GM12878 (cell line): Measurements from ENCODE around the gene EGR4. TPM values are rescaled to one million over a fixed set of nuclear protein-coding genes. Genes with fewer than 3 reads are reported as not detected.

Experiments used
- ATAC-seq: fragments of 200-7000 bp; cut with Tn5 transposase; 3 replicates; pipeline ENCODE4 v1.9.1; 2020; ENCODE audit warnings: mild to moderate bottlenecking, moderate library complexity
- BruUV-seq: library from RNA; stranded (reverse); fragments of 400-500 nt; replicated peaks from 2 replicates; lab custom pipeline; 2021; lab: Mats Ljungman, UMichigan
- CTCF ChIA-PET: fragments of 300-600 bp; sonication (Branson Sonifier 250); formaldehyde crosslinking; extraction: SDS; loops from one replicate; lab custom pipeline; 2021; ENCODE audit warnings: inconsistent platforms; lab: Yijun Ruan, JAX
- POLR2A ChIA-PET: fragments of 350-600 bp; formaldehyde crosslinking; extraction: SDS; loops from one replicate; lab custom pipeline; 2021; ENCODE audit warnings: inconsistent platforms; lab: Charles Lee
- RAD21 ChIA-PET: fragments of 300-600 bp; sonication (Branson Sonifier 250); formaldehyde crosslinking; loops from one replicate; lab custom pipeline; 2023; ENCODE audit warnings: antibody characterized with exemption; ENCODE audit not compliant: unreplicated experiment; lab: Charles Lee
- SMC1A ChIA-PET: fragments of 300-600 bp; sonication (Branson Sonifier 250); formaldehyde crosslinking; loops from one replicate; lab custom pipeline; 2023; ENCODE audit not compliant: unreplicated experiment, uncharacterized antibody; lab: Charles Lee
- DNase-seq: peaks from one replicate; pipeline ENCODE4 v3.0.0-alpha.2; 2011; ENCODE audit warnings: low read depth, low spot score
- FAIRE-seq: peaks from 3 replicates; lab custom pipeline; 2011; peaks lifted over from hg19 to GRCh38; lab: Jason Lieb, UNC
- H2AFZ ChIP-seq: 2 replicates; pipeline ENCODE4 v1.6.0; 2011; ENCODE audit warnings: low read depth, low read length, control low read depth; ENCODE audit not compliant: control insufficient read depth
- H3K27ac ChIP-seq: 2 replicates; pipeline ENCODE4 v1.5.1; 2011; ENCODE audit warnings: control low read depth; ENCODE audit not compliant: control insufficient read depth, insufficient read depth
- H3K27me3 ChIP-seq, 2 experiments: replicated peaks in 1 of 2; 2 replicates each; pipeline versions ENCODE4 v1.6.0 to v1.6.1; 2011; ENCODE audit warnings: low read length in 1 of 2; ENCODE audit not compliant: control insufficient read depth in 2 of 2, insufficient read depth in 2 of 2
- H3K36me3 ChIP-seq, 2 experiments: 2 replicates each; pipeline ENCODE4 v1.5.1; 2011; ENCODE audit warnings: low read length in 1 of 2; ENCODE audit not compliant: control insufficient read depth in 2 of 2, insufficient read depth in 2 of 2
- H3K4me1 ChIP-seq: 2 replicates; pipeline ENCODE4 v1.6.1; 2011; ENCODE audit warnings: mild to moderate bottlenecking, low read length, moderate library complexity, mixed read lengths; ENCODE audit not compliant: control insufficient read depth, insufficient read depth
- H3K4me2 ChIP-seq: 2 replicates; pipeline ENCODE4 v1.6.0; 2011; ENCODE audit warnings: control low read depth; ENCODE audit not compliant: control insufficient read depth, insufficient read depth
- H3K4me3 ChIP-seq: fragments of 200-600 bp; sonication (generic); 2 replicates; pipeline ENCODE4 v1.5.1; 2016
- H3K79me2 ChIP-seq: 2 replicates; pipeline ENCODE4 v1.6.0; 2011; ENCODE audit warnings: low read length; ENCODE audit not compliant: control insufficient read depth, insufficient read depth
- H3K9ac ChIP-seq: 2 replicates; pipeline ENCODE4 v1.8.0; 2011; ENCODE audit warnings: low read length, control low read depth, mixed read lengths; ENCODE audit not compliant: control insufficient read depth, insufficient read depth
- H3K9me3 ChIP-seq: replicated peaks from 3 replicates; pipeline ENCODE4 v1.5.1; 2011; ENCODE audit warnings: mild to moderate bottlenecking, low read length; ENCODE audit not compliant: control insufficient read depth, insufficient read depth
- H4K20me1 ChIP-seq: 2 replicates; pipeline ENCODE4 v1.6.0; 2011; ENCODE audit not compliant: control insufficient read depth, insufficient read depth
- ASH2L ChIP-seq: fragments of 300-600, 200-600 bp; sonication (generic); IDR thresholded peaks from 2 replicates; pipeline ENCODE4 v1.6.1; 2017; ENCODE audit warnings: low read depth, mild to moderate bottlenecking, borderline replicate concordance
- POLR2A ChIP-seq: IDR thresholded peaks from 2 replicates; pipeline ENCODE4 v1.6.1; 2011; ENCODE audit warnings: low read depth, mild to moderate bottlenecking, low read length
- RAD21 ChIP-seq: IDR thresholded peaks from 2 replicates; pipeline ENCODE4 v1.6.1; 2011; ENCODE audit warnings: mild to moderate bottlenecking, low read depth, low read length, moderate library complexity; ENCODE audit not compliant: insufficient read depth
- RBBP5 ChIP-seq: fragments of 200-600 bp; sonication (generic); conservative IDR thresholded peaks from 2 replicates; pipeline ENCODE4 v1.6.1; 2016
- ZNF622 ChIP-seq: fragments of 450-650 bp; IDR thresholded peaks from 2 replicates; pipeline ENCODE4 v1.6.1; 2017; ENCODE audit warnings: mild to moderate bottlenecking, inconsistent platforms
- WGBS: methylation state at CpG from one replicate; pipeline ENCODE4 v1.1.6; 2016; ENCODE audit warnings: low lambda C conversion rate; ENCODE audit not compliant: insufficient replicate concordance, insufficient coverage; ENCODE audit errors: missing lambda C conversion rate; 5-methylcytosine and 5-hydroxymethylcytosine counted together
- in situ Hi-C: fragments of 300-500 bp; cut with MboI; formaldehyde crosslinking; loops from 9 replicates; pipeline ENCODE4 v1.14.3; 2018; ENCODE audit warnings: mixed read lengths
- intact Hi-C: fragments of 100-400 bp; cut with micrococcal nuclease; formaldehyde crosslinking; loops from one replicate; pipeline ENCODE4 v1.14.2; 2022; ENCODE audit not compliant: unreplicated experiment
- polyA plus RNA-seq, 11 experiments: library from polyadenylated mRNA; depleted of rRNA in 4 of 11; unstranded in 6 of 11; stranded (reverse) in 5 of 11; fragments of >200 nt; fragmentation: Nextera tagmentation in 4 of 11; fragmentation: Illumina TruSeq in 1 of 11; extraction: Ambion mirVana in 4 of 11; extraction: Trizol in 1 of 11; gene quantifications; 1 replicate in 1 of 11; 2 replicates in 10 of 11; pipeline versions ENCODE4 v1.2.1 to v1.2.3, GENCODE V29; 2011 to 2016; ENCODE audit warnings: inconsistent platforms in 2 of 11, missing spikeins in 2 of 11, low read depth in 1 of 11
- total RNA-seq, 4 experiments: library from RNA; depleted of rRNA in 3 of 4; stranded (reverse); fragments of >200 nt in 3 of 4; fragmentation: Illumina TruSeq in 1 of 4; extraction: Trizol in 1 of 4; gene quantifications; 2 replicates each; pipeline versions ENCODE4 v1.2.1 to v1.2.3, GENCODE V29; 2013 to 2021
- TF ChIP-seq, protein P1 (sequence below): fragments of 450-650 bp; IDR thresholded peaks from 2 replicates; pipeline ENCODE4 v1.6.1; 2017; ENCODE audit warnings: low read depth, mild to moderate bottlenecking, moderate library complexity
- TF ChIP-seq, protein P2 (sequence below): fragments of 450-650 bp; IDR thresholded peaks from 2 replicates; pipeline ENCODE4 v1.6.1; 2014; ENCODE audit warnings: mild to moderate bottlenecking

EGR4 gene
- total and polyA plus RNA-seq, 10 of the 15 experiments (the other 5 are each of a cell fraction or from before 2014, with no cell fraction given): 0.07 TPM; not detected in 9

DNA sequence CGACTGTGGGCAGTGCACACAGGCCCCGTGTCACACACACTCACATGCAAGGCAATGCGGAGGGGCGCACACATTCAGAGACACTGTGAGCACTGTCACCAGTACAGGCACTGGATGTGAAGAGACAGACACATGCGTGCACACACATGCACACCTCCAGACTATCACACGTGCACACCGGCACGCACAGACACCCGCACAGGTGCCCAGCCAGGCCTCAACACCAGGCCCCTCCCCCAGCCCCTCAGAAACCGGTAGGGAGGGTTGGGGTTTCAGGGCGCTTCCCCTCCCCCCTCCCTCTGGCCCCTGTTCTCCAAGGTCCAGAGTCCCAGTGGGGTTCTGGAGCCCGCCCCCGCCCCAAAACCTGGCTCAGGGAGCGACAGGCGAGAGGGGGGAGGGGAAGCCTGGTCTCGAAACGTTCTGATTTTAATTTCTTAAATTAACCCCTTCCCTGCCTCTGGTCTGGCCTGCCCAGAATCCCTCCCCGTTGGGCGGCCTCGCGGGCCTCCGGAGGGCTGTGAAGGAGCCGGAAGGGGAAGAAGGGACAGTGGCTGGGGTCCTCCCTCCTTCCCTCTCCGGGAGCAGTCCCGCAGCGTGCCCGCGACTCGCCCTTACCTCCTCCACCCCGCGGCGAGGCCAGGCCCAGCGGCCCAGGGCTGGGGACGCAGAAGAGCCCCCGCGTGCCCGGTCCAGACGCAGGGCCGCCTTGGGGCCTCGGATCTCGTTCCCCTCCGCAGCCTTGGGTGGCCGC is 9.6 kb downstream of the EGR4 start (continued):
- TF ChIP-seq, protein P1, sequence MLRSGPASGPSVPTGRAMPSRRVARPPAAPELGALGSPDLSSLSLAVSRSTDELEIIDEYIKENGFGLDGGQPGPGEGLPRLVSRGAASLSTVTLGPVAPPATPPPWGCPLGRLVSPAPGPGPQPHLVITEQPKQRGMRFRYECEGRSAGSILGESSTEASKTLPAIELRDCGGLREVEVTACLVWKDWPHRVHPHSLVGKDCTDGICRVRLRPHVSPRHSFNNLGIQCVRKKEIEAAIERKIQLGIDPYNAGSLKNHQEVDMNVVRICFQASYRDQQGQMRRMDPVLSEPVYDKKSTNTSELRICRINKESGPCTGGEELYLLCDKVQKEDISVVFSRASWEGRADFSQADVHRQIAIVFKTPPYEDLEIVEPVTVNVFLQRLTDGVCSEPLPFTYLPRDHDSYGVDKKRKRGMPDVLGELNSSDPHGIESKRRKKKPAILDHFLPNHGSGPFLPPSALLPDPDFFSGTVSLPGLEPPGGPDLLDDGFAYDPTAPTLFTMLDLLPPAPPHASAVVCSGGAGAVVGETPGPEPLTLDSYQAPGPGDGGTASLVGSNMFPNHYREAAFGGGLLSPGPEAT: no peak
- TF ChIP-seq POLR2A: peak; percentile 63

DNA sequence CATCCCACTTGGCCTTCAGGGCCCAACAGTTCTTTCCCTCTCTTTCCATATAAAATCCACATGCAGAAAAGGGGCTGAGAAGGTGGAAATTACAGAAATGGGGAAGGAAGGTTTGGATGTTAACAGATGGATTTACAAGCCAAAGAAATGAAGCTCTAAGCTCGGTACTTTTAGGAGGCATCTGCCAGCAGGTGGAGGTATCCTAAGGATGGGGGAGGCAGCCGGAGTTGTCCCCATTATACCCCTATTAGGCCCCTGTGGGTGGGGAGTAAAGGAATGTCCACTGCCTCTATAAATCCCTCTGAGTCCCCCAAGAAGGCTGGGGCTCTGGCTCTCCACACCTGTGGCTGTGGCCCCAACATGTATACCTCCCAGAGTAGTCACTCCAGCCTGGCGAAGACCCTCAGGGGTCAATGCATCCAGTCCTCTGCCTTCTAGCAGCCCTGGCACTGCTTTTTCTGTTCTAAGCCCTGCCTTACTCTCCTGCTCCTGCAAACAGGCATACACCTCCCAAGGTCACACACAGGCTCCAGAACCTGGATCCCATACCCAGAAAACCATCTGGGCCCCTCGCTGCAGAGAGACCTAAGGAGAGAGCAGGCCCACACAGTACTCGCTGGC is 10.3 kb downstream of the EGR4 start:
- H3K4me1 ChIP-seq: peaks cover 11% of the 10 kb centered on the region
- no peaks in the 10 kb centered on the region for H3K9me3 ChIP-seq
- SMC1A ChIA-PET: no interaction called here
- FAIRE-seq: no peak
- H3K27me3 ChIP-seq: no peaks in the 10 kb centered on the region
- H3K9ac ChIP-seq: peak overlapping the region; percentile 79
- in situ Hi-C loops: no loop called here
- RAD21 ChIA-PET: no interaction called here
- peaks cover 49% of the 10 kb centered on the region for H3K79me2 ChIP-seq
- peak overlapping the region; percentile 80 for H3K27ac ChIP-seq
- 16% methylated on average over 5 of the region's 5 CpGs for WGBS
- H2AFZ ChIP-seq: no peak overlapping the region
- CTCF ChIA-PET: interaction anchor here (2.9 kb wide), 1 partner anchor 48 kb away, joined by 10 read pairs; the partner anchor contains the start of gene CCT7
- POLR2A ChIA-PET: no interaction called here
- intact Hi-C loops: no loop called here
- peak overlapping the region; percentile 99 for H3K4me3 ChIP-seq
- no TSS peak for BruUV-seq
- H3K36me3 ChIP-seq: no peaks in the 10 kb centered on the region; a peak in 1 of 4 replicates
- H3K4me2 ChIP-seq: peak overlapping the region; percentile 87
- DNase-seq: no peak
- TF ChIP-seq ZNF622: no peak
- no peak for TF ChIP-seq RBBP5
- TF ChIP-seq, protein P2, sequence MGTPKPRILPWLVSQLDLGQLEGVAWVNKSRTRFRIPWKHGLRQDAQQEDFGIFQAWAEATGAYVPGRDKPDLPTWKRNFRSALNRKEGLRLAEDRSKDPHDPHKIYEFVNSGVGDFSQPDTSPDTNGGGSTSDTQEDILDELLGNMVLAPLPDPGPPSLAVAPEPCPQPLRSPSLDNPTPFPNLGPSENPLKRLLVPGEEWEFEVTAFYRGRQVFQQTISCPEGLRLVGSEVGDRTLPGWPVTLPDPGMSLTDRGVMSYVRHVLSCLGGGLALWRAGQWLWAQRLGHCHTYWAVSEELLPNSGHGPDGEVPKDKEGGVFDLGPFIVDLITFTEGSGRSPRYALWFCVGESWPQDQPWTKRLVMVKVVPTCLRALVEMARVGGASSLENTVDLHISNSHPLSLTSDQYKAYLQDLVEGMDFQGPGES: no peak
- no peak for TF ChIP-seq ASH2L
- TF ChIP-seq RAD21: 0 out of 2 replicates have a peak, but pooled peaks have one; percentile 12
- H4K20me1 ChIP-seq: peaks cover under 1% of the 10 kb centered on the region; the same call in 1 of the 2 replicates
- ATAC-seq: no peak
